ENCODE data around the gene XRCC5.

- TF ChIP-seq, protein P1, sequence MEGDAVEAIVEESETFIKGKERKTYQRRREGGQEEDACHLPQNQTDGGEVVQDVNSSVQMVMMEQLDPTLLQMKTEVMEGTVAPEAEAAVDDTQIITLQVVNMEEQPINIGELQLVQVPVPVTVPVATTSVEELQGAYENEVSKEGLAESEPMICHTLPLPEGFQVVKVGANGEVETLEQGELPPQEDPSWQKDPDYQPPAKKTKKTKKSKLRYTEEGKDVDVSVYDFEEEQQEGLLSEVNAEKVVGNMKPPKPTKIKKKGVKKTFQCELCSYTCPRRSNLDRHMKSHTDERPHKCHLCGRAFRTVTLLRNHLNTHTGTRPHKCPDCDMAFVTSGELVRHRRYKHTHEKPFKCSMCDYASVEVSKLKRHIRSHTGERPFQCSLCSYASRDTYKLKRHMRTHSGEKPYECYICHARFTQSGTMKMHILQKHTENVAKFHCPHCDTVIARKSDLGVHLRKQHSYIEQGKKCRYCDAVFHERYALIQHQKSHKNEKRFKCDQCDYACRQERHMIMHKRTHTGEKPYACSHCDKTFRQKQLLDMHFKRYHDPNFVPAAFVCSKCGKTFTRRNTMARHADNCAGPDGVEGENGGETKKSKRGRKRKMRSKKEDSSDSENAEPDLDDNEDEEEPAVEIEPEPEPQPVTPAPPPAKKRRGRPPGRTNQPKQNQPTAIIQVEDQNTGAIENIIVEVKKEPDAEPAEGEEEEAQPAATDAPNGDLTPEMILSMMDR (conservative IDR thresholded peaks at IDR 0.05 in 1 of 2, IDR thresholded peaks at IDR 0.05 in 1 of 2; ENCODE audit: low read depth in 1 of 2, low read length in 2 of 2): no peak
- TF ChIP-seq EZH2 (IDR thresholded peaks at IDR 0.05; ENCODE audit: low read length, missing control alignments): no peak
These were observed 133.2 kb downstream of the XRCC5 start for GRCh38 chr2:216242365-216242764.
